Omental fat pad (tissue), 4 donors: ENCODE measurements around the gene MFSD2B. TPM values are rescaled to one million over a fixed set of nuclear protein-coding genes. Genes with fewer than 3 reads are reported as not detected.

Experiments used
- ATAC-seq: fragments of 150-250 bp; one replicate; pipeline ENCODE4 v1.9.1; 2016; ENCODE audit warnings: mild to moderate bottlenecking, moderate library complexity; ENCODE audit not compliant: low FRiP score
- DNase-seq: peaks from one replicate; pipeline ENCODE4 v3.0.0-alpha.2; 2019; ENCODE audit warnings: low spot score
- CTCF ChIP-seq, 3 donors: fragments of 450-650 bp; IDR thresholded peaks; one replicate each; pipeline ENCODE4 v1.5.1; 2016 to 2017; ENCODE audit warnings: antibody characterized with exemption in 3 of 3, mild to moderate bottlenecking in 3 of 3, moderate library complexity in 2 of 3
- total RNA-seq, 4 donors: library from RNA; depleted of rRNA; stranded (reverse); fragments of >200 nt; gene quantifications; one replicate each; pipeline ENCODE4 v1.1.0, GENCODE V29; 2016

MFSD2B gene
- total RNA-seq, 4 donors from 2014 or later = not detected

GRCh38 chr2:24054366-24055010 is 44.6 kb downstream of the MFSD2B start:
- DNase-seq (no peak), ATAC-seq (no peak)
- TF ChIP-seq CTCF (IDR thresholded peaks at IDR 0.05) = no peak

GRCh38 chr2:24055750-24056149 is 45.9 kb downstream of the MFSD2B start:
- ATAC-seq (no peak), DNase-seq (no peak)

GRCh38 chr2:24058564-24059271 is 48.8 kb downstream of the MFSD2B start:
- no peak for TF ChIP-seq CTCF (IDR thresholded peaks at IDR 0.05)
- ATAC-seq (no peak), DNase-seq (no peak)

More at GRCh38 chr2:24055750-24056149, 45.9 kb downstream of the MFSD2B start:
- no peak for TF ChIP-seq CTCF (IDR thresholded peaks at IDR 0.05)

- DNase-seq (no peak), ATAC-seq (no peak)
- TF ChIP-seq CTCF (IDR thresholded peaks at IDR 0.05) = no peak
Measured at GRCh38 chr2:24065341-24065740, 55.5 kb downstream of the MFSD2B start.

GRCh38 chr2:24072259-24072658 is 62.4 kb downstream of the MFSD2B start:
- DNase-seq = no peak
- ATAC-seq = no peak
- no peak for TF ChIP-seq CTCF (IDR thresholded peaks at IDR 0.05)

- ATAC-seq (no peak), DNase-seq (no peak)
- TF ChIP-seq CTCF (IDR thresholded peaks at IDR 0.05) = no peak
Measured at GRCh38 chr2:24073816-24074215, 63.9 kb downstream of the MFSD2B start.

- ATAC-seq = no peak
- no peak for DNase-seq
- no peak for TF ChIP-seq CTCF (IDR thresholded peaks at IDR 0.05)
Measured at GRCh38 chr2:24075259-24075658, 65.4 kb downstream of the MFSD2B start.
